ENCODE results near the gene SERTAD1.
"Not testable (repeated sequence)": the region's sequence is repeated elsewhere in the genome, so short reads cannot be mapped to it uniquely, and the experiment has no call there.

SERTAD1 gene

DNA sequence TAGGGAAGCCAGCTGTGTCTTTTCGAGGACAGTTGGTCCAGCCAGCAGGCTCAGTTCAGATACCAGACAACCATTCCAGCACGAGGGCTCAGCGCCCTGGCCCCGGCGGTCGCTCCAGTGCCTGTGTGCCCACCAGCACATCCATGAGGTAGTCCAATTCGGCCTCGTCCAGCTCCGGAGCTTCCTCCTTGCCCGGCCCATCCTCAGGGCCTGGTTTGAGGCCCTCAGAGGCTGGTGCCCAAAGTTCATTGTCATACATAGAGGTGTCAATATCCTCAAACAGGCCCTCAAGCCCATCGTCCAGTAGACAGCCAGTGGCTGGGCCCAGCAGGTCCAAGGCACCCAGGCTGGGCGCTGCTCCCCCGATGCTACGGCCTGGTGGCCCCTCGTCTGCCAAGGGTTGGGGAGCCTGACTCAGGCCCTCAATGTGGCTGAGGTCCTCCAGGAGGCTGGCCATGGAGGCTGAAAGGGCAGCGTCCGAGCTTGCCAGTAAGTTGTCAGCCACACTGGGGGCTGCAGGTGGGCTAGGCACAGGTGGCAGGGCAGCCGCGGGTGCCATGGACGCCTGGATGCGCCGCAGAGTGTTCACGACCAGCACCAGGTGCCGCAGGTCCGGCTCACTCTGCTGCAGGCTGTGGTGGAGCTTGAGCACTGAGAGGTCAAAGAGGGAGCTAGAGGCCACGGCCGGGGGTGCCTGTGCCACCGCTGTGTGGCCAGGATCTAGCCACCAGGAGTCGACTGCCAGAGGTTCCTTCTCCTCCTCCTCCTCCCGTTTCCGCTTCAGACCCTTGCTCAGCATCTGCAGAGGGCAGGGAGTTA is 2.8 kb downstream of the SERTAD1 start:
- no peak for DNase-seq (ENCODE audit: low spot score)

DNA sequence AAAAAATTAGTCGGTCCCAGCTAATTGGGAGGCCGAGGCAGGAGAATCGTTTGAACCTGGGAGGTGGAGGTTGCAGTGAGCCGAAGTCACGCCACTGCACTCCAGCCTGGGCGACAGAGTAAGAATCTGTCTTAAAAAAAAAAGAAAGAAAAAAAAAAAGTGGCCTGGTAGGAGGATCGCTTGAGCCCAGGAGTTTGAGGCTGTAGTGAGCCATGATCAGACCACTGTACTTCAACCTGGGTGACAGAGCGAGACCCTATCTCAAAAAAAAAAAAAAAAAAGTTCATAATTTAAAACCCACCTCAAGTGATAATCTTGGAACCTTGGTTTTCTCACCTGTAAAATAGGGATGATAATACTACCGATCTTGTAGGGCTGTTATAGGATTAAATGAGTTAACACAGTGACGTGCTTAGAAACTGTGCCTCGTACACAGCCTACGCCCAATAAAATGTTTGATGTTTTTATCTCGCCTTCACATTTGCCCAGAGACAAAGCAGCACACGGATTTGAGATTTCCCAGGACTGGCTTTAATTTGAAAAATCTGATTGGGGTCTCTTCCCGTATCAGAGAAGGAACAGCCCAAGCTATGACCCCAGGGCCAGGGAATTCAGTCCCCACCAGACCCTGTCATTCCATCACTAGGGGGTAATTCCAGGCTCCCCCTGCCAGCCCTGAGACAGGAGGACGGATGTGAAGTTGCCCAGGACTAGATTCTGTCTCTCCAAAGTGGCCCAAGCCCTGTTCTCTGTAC is 3.6 kb downstream of the SERTAD1 start:
- no peak for DNase-seq (ENCODE audit: low spot score)

DNA sequence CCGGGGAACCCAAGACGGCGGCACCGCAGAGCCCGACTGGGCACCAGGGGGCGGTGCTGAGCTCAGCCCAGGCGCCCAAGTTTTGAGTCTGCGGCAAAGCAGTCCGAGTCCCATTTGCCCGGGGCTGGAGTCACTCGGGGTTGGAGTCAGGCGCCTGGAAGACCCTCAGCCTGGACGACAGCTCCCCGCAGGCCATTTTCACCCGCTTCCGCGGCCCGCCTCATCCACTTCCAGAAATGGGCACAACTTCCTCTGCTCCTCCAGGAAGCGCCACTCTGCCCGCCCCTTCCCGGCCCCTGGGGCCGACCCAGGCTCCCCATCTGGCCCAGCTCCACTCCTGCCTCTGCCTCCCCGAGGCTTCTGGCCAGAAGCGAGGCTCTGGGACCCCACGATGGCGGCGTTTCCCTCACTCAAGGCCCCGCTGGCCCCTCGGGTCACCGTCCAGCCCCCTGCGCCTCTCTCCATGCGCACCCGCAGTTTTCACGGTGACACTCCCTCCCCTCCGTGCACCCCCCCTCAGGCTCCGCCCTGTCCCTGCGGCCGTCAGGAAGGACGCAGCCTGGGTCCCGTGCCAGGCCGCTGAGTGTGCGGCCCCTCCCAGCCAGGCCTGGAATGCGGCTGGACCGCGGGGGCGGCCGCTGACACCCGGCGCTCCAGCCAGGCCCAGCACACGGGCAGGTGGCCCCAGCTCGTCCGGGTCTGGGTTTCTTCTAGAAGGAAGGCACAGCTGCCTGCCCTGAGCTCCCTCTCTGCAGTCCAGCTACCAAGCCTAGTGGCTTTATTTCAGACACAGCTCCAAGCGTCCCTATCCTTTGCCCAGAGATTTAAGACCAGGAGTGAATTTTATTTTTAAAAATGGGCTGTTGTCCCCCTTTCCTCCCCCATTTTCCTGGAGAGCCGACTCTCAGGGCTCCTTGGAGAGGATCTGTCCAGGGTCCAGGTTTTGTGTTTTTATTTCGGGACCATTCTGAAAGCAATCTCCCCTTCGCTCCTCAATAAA is 4.7 kb downstream of the SERTAD1 start:
- peak; percentile 95 for DNase-seq (ENCODE audit: low spot score)

DNA sequence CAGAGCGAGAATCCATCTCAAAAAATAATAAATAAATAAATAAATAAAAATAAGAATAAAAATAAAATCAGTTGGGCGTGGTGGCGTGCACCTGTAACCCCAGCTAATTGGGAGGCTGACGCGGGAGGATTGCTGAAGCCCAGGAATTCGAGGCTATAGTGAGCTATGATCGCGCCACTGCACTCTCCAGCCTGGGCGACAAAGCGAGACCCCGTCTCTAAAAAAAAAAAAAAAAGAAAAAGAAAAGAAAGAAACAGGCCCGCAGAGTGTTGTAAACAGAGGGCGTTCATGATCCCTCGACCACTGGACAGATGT is 5.4 kb downstream of the SERTAD1 start:
- DNase-seq (ENCODE audit: low spot score): no peak

DNA sequence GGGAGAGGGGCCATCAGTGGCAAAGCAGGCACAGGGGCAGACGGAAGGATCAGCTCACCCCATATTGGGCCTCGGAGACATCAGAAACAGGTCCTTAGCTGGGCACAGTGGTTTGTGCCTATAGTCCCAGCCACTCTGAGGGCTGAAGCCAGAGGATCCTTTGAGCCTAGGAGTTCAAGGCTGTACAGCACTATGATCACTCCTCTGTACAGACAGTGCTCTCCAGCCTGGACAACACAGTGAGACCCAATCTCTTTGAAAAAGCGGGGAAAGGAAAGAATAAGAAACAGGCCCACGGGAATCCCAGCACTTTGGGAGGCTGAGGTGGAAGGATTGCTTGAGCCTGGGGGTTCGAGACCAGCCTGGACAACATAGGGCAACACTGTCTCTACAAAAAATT is 6.0 kb downstream of the SERTAD1 start:
- no peak for DNase-seq (ENCODE audit: low spot score)

- DNase-seq (ENCODE audit: low spot score): no peak
These were observed 6.7 kb downstream of the SERTAD1 start for GRCh38 chr19:40419066-40419612.

DNA sequence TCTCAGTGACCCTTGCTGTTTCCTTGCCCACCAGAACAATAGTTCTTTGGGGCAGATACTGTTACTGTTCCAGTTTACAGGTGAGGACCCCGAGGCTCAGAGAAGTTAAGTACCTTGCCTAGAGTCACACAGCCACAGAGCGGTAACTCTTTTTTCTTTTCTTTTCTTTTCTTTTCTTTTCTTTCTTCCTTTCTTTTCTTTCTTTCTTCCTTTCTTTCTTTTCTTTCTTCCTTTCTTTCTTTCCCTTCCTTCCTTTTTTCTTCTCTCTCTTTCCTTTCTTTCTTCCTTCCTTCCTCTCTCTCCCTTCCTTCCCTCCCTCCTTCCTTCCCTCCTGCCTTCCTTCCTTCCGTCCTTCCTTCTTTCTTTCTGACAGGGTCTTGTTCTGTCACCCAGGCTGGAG is 7.8 kb downstream of the SERTAD1 start:
- no peak for DNase-seq (ENCODE audit: low spot score)

DNA sequence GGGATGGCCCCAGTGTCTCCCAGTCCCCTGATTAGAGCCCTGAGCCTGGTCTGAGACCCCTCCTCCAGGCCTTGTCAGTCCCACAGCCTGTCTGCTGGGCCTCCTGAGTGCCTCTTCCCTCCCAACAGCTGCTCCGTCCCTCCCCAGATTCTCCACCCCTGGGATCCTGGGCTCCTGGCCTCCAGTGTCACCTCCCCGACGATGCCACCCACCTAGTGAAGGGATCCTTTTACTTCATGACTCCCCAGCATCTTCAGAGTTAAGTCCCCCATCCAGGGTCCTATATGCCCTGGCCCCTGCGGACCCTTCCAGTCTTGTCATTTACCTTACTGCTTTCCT is 8.2 kb downstream of the SERTAD1 start:
- DNase-seq (ENCODE audit: low spot score): no peak

- DNase-seq (ENCODE audit: low spot score): peak; percentile 37
These were observed 8.7 kb downstream of the SERTAD1 start for GRCh38 chr19:40416918-40417642.

- no peak for DNase-seq (ENCODE audit: low spot score)
These were observed 10.0 kb downstream of the SERTAD1 start for GRCh38 chr19:40415768-40416167.

GRCh38 chr19:40414542-40415535 is 11.0 kb downstream of the SERTAD1 start:
- DNase-seq (ENCODE audit: low spot score): no peak

DNA sequence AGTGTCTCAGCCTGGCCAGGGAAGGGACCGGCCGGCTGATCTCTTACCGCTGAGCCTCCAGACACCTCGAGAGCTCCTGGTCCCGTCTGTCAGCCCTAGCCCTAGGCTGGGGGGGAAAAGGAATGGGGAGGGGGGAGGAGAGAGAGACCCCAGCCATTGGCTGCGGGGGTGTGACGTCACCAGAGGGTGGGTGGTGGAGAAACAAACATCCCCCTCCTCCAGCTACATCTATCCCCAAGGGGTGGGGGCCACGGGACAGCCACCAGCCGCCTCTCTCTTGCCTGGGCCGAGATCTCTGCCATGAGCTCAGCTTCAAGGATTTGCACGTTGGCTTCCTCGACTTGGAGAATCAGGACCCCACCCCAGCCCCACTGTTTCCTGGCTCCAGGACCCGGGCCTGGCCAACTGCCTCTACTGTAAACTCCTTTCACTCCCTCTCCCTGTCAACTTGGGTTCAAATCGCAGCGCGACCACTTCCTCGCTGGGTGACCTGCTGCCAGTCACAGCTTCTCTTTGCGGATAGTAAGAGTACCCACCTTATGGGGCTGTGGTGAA is 12.4 kb downstream of the SERTAD1 start, which contains the start of gene PRX:
Gene PRX, minus strand, starts transcription at position 88 of the 555 bp plus-strand sequence. CDS start 5,446 bp downstream, outside the sequence.
- DNase-seq (ENCODE audit: low spot score): no peak

DNA sequence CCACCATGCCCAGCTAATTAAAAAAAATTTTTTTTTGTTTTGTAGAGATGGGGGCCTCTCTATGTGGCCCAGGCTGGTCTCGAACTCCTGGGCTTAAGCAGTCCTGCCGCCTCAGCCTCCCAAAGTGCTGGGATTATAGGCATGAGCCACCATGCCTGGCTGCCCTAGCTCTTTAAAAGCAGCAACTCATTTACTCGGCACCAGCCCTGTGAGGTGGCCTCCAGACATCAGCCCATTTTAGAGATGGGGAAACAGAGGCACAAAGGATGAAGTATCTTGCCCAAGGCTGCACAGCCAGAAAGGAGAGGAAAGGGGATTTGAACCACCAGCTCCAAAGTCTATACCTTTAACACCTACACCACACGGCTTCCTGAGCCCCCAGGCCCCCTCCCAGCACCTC is 12.9 kb downstream of the SERTAD1 start:
- DNase-seq (ENCODE audit: low spot score): no peak

DNA sequence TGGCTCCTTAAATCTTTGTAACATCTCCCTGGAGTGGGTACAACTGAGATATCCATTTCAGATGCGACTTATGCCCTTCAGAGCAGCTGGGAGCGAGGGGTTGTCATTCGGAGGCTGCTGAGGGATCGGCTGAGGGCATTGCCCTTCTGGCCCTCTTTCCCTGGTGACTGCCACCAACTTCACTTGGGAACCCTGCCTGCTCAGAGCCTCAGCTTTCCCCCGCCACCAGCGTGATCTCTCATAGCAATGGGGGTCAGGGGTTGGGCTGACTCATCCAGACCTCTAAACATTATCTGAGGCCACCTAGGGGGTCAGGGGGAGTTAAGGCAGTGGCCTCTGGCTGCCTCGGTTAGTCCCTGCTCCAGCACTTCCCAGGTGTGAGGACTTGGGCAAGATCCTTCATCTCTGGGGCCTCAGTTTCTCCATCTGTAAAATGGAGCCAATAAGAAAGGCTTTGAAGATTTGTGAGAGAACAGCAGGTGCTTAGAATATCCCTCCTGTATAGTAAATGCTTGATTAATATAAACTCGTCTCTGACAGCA is 13.8 kb downstream of the SERTAD1 start:
- DNase-seq (ENCODE audit: low spot score): no peak

DNA sequence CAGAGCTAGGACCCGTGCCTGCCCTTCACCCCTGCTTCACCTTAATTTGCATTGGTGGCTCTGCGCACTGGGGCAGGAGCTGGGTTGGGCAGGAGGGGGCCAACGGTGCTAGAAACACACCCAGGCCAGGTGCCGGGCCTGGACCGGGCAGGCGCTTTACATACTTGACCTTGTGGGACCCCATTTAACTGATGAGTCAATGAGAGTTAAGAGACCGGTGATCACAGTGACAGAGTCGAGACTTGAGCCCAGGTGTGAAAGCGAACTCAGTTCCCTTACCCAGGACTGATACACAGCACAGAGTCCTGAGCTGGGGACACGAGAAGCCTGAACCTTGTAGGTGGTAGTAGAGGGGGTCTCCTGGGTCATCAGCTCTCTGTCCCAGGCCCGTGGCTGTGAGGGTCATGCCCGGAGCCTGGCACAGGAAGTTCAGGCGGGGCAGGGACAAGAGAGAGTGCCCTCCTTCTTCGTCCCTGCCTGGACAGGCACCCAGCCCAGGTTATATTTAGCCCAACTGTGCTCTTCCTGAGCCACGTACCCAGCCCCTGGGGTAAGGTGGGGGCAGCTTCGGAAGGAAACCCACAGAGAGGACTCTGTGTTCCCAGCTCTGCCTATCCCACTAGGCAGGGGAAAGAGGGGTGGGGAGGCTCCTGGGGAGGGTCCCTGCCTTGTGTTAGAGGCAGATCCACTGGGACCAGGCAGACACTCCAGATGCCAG is 14.5 kb downstream of the SERTAD1 start:
- no peak for DNase-seq (ENCODE audit: low spot score)

DNA sequence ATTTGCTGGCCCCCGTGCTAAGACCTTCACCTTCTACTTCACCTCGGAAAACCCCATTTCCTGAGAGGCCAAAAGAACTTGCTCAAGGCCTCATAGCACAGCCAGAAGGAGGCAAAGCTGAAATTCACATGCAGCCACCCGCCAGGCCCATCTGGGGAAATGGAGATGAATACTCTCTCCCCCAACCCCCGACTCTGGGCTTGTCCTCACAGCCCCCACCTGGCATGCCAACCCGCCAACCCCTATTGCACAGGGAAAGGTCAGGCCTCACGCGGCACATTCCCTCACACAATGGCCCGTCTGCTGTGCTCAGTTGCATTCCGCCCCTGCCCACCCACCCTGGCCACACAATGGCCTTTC is 15.8 kb downstream of the SERTAD1 start:
- DNase-seq (ENCODE audit: low spot score): no peak

GRCh38 chr19:40408598-40408925 is 17.2 kb downstream of the SERTAD1 start:
- DNase-seq (ENCODE audit: low spot score): not testable (repeated sequence)

GRCh38 chr19:40407714-40408597 is 17.8 kb downstream of the SERTAD1 start:
- no peak for DNase-seq (ENCODE audit: low spot score)
